GM19397 (cell line): ENCODE results near the gene HS1BP3.
A peak's percentile ranks its signal among the peaks of the same experiment; 100 is the strongest.

Experiments used
- ATAC-seq: cut with Tn5 transposase; IDR thresholded peaks from one replicate; pipeline ENCODE4 v1.9.1; 2021; ENCODE audit warnings: mild to moderate bottlenecking, moderate library complexity; ENCODE audit not compliant: unreplicated experiment

Gene HS1BP3

GRCh38 chr2:20648206-20648605 is 2.7 kb downstream of the HS1BP3 start:
- no peak for ATAC-seq

DNA sequence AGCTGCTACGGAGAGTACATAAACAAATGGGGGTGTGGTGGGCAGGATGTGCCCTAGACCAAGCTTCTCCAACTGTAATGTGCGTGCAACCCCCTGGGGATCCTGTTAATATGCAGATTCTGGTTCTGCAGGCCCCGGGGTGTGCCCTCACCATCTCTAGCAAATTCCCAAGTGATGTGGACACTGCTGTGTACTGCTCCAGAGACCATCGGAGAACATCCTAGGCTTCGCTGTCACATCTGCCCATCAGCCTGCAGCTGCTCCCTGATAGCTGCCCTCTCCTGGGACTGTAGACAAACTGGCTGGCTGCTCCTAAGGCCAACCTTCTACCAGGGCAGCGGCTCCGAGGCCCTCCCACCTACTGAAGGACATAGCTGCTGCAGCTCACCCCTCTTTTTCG is 3.2 kb downstream of the HS1BP3 start:
- no peak for ATAC-seq

GRCh38 chr2:20647211-20647610 is 3.7 kb downstream of the HS1BP3 start:
- no peak for ATAC-seq

GRCh38 chr2:20646446-20646845 is 4.5 kb downstream of the HS1BP3 start:
- ATAC-seq = no peak

DNA sequence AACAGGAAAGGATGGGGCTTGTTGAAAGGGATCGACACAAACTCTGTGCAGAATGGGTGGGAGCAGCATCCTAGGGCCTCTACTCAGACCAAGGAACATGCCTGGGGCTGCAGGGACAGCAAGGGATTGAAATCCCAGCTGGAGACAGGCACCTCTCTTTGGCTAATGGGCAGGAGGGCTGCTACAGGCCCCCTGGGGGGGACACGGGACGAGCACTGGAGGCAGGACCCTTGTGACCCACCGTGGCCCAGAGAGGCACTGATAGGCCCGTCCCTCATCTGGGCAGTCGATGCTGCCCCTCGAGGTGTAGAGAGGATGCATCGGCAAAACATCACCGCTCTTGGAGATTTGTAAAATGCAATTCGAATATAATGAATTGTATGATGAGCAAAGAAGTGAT is 5.1 kb downstream of the HS1BP3 start:
- no peak for ATAC-seq

DNA sequence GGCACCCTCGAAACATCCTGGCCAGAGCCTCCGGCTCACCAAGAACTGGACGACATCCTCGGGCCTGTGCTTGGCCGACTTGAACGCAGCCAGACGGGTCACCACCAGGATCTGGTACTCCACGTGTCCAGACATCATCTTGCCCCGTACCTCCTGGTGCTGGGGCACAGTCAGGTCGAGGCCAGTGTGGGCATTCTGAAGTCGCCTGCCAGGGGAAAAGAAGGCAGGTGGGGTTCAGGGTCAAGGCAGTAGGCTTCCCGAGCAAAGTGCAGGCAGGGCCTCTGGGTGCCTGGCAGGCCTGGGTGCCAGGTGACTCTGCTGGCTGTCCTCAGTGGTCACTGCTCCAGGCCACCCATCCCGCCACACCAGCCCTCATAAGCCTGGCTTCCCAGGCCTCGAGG is 5.6 kb downstream of the HS1BP3 start:
- ATAC-seq = no peak

DNA sequence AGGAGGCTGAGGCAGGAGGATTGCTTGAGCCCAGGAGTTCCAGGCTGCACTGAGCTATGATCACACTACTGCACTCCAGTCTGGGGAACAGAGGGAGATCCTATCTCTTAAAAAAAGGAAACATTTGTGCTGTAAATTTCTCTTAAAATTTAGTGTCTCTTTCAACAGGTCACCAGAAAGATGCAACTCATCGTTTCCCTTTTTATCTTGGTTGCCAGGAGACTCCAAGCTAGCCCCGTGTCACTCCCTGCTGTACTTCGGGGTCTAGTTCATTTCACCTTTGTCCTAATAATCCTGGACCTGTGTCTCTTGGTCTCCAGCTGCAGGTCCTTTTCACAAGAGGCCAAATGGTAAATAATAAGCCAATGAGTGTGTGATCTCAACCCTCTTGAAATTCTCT is 7.1 kb downstream of the HS1BP3 start:
- ATAC-seq = no peak

DNA sequence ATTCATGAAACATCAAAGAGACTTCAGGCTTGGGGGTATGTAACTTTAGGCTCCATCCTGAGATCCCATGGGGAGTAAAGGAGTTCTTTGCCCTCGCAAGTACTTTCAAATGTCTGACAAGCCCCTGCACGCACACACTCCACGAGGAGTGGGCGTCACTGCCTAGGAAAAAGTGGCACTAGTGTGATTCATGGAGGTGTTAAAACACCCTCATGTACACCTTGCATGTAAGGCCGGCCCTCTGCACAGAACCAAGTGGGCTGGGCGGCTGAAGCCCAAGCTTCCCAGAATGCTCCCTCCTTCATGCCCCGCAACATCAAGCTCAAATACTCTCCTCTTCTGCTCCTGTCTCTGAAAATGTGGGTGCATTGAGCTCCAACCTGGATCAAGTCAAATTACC is 7.8 kb downstream of the HS1BP3 start:
- ATAC-seq = no peak

GRCh38 chr2:20642055-20642971 is 8.6 kb downstream of the HS1BP3 start:
- peak; percentile 93 for ATAC-seq

- ATAC-seq = no peak
These were observed 9.5 kb downstream of the HS1BP3 start for GRCh38 chr2:20641123-20641985.

DNA sequence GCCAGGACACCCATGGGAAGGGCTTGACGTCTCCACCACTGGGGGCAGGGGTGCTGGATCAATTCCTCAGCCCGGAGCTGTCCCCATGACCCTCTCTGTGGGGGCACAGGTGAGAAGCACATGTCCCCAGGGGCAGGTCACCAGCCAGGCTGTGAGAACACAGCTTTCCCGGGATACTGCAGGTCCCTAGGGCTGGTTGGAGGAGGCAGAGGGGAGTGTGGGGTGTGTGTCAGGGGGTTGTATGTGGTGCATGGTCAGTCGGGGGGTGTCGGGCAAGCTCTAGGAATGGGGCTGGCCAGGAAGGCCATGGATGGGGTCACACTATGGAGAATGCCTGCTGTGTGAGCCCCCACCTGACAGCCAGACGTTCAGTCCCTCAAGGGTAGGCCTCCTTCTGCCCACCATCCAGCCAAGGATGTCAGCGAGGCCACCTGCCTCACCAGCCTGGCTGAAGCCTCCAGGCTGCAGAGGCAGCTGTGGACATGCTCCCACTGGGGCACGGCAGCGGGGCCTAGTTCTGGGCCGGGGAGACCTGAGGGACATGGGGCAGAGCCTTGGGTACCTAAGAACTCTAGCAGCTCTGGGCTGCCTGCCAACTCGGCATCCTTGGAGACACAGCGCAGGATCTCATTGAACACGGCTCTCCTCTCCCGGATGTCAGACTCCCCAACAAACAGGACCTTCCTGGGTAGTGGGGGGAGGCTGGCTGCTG is 10.3 kb downstream of the HS1BP3 start:
- no peak for ATAC-seq

- no peak for ATAC-seq
These were observed 12.1 kb downstream of the HS1BP3 start for GRCh38 chr2:20638646-20639430.

GRCh38 chr2:20638014-20638413 is 12.9 kb downstream of the HS1BP3 start:
- ATAC-seq = no peak

- no peak for ATAC-seq
These were observed 13.8 kb downstream of the HS1BP3 start for GRCh38 chr2:20637147-20637546.

- ATAC-seq = peak; percentile 71
These were observed 15.0 kb downstream of the HS1BP3 start for GRCh38 chr2:20635675-20636584.

DNA sequence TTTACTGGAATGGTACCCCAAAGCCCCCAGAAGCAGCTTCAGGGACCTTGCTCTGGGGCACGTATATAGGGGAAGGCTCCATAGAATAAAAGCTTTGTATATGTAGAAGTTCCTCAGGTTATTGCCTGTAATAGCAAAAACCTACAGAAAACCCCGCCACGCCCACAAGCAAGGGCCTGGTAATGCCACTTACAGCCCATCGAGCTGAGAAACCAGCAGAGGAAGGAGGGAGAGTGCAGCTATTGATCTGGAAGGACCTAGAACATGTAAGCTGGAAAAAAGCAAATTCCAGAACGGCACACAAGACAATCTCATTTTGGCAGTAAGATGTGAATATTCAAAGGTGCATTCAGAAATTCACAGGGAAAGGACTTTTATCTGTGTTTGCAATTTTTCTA is 15.8 kb downstream of the HS1BP3 start:
- ATAC-seq = no peak

DNA sequence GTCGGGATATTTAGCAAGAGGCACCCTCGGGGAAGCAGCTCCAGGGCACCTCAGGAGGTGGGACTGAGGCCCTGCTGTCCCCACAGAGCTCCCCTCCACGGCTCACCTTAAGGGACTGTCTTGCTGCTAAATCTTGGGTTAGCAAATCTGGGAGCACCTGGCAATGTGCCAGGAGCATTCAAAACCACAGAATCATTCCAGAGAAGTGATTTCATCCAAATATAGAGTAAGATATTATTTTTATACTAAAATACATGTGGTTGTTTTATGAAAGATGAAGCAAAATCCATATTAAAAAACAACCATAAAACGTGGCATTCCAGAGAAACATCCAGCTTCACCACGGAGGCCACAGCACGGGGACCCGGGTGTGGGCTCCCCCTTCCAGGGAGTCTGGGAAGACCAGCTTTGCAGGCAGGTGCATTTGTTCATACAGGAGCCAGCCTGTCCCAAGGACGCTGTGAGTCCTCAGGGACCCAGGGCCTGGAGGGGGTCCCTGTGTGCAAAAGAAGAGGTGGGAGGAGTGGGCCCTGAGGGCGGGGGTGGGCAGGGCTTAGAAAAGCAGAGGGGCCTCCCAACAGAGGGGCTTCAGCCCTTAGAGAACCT is 16.3 kb downstream of the HS1BP3 start:
- no peak for ATAC-seq

DNA sequence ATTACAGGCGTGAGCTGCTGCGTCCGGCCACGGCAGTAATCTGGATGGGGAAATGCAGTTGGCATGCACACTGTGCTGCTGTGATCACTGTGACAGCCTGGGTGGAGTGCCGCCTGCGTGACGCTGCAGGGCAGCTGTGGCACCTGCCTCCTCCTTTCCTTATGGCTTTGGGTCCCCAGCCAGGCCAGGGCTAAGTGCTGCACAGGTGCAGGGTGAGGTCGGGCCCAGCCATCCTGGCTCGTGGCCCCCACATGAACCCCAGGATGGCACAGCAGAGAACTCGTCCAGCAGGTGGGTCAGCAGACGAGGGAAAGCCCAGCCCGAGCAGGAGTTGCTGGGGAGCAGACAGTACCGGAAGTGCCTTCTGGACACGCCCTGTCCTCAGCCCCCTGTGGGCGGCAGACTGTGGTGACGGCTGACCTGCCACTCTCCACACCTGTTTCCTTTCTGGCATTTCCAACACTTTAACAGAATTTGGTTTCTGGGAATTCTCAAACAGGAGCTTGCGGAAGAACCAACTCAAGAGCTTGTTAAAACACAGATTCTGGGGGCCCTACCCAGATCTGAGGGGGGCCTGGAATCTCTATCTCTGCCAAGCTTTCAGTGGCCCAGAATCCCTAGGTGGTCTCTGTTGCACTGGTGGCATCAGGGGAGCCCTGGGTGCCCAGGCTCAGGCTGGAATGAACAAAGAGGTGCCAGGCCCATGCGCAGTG is 16.9 kb downstream of the HS1BP3 start:
- no peak for ATAC-seq
